Right atrium auricular region (tissue), 2 donors: ENCODE measurements around the gene POLR2B. TPM values are rescaled to one million over a fixed set of nuclear protein-coding genes. Genes with fewer than 3 reads are reported as not detected.
A peak's percentile ranks its signal among the peaks of the same experiment; 100 is the strongest.

Experiments
- DNase-seq: peaks from one replicate; pipeline ENCODE4 v3.0.0-alpha.2; 2019; ENCODE audit warnings: low spot score
- H3K27ac ChIP-seq, 2 donors: fragments of 200-600 bp; sonication (generic); 1 replicate in 1 of 2; 2 replicates in 1 of 2; pipeline ENCODE4 v1.5.1; 2016 to 2019
- H3K27me3 ChIP-seq, 2 donors: fragments of 200-600 bp; sonication (generic); one replicate each; pipeline versions ENCODE4 v1.5.1 to v1.6.0; 2017 to 2019
- H3K36me3 ChIP-seq: fragments of 200-600 bp; sonication (generic); one replicate; pipeline ENCODE4 v1.5.1; 2016
- H3K4me1 ChIP-seq, 2 donors: fragments of 200-600 bp; sonication (generic); one replicate each; pipeline versions ENCODE4 v1.5.1 to v1.6.0; 2017 to 2019
- H3K4me3 ChIP-seq, 2 donors: fragments of 200-600 bp; sonication (generic); 1 replicate in 1 of 2; 2 replicates in 1 of 2; pipeline ENCODE4 v1.5.1; 2017 to 2019; ENCODE audit warnings: mild to moderate bottlenecking in 1 of 2, moderate library complexity in 1 of 2
- H3K9me3 ChIP-seq, 2 donors: fragments of 200-600 bp; sonication (generic); one replicate each; pipeline ENCODE4 v1.5.1; 2019
- total RNA-seq, 2 donors: library from RNA; depleted of rRNA; stranded (reverse); fragments of >200 nt; gene quantifications; one replicate each; pipeline ENCODE4 v1.1.0, GENCODE V29; 2016
- TF ChIP-seq, protein P1 (sequence below), 2 donors: fragments of 200-600 bp; sonication (generic); IDR thresholded peaks; one replicate each; pipeline ENCODE4 v1.5.1; 2019; ENCODE audit warnings: antibody characterized with exemption in 2 of 2

The POLR2B gene
- total RNA-seq, 2 donors from 2014 or later: 55.3 to 56.2 TPM

- TF ChIP-seq, protein P1, sequence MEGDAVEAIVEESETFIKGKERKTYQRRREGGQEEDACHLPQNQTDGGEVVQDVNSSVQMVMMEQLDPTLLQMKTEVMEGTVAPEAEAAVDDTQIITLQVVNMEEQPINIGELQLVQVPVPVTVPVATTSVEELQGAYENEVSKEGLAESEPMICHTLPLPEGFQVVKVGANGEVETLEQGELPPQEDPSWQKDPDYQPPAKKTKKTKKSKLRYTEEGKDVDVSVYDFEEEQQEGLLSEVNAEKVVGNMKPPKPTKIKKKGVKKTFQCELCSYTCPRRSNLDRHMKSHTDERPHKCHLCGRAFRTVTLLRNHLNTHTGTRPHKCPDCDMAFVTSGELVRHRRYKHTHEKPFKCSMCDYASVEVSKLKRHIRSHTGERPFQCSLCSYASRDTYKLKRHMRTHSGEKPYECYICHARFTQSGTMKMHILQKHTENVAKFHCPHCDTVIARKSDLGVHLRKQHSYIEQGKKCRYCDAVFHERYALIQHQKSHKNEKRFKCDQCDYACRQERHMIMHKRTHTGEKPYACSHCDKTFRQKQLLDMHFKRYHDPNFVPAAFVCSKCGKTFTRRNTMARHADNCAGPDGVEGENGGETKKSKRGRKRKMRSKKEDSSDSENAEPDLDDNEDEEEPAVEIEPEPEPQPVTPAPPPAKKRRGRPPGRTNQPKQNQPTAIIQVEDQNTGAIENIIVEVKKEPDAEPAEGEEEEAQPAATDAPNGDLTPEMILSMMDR (IDR thresholded peaks at IDR 0.05): no peak
- DNase-seq: no peak
- Histone ChIP-seq H3K27ac (no peak overlapping the region), H3K36me3 (peaks cover 13% of the 10 kb centered on the region), H3K9me3 (no peaks in the 10 kb centered on the region), H3K27me3 (no peaks in the 10 kb centered on the region), H3K4me1 (no peaks in the 10 kb centered on the region), H3K4me3 (no peak overlapping the region)
These were observed 37.7 kb upstream of the POLR2B start for GRCh38 chr4:56940971-56941370.

- no peak overlapping the region for H3K4me3 ChIP-seq
- H3K9me3 ChIP-seq: no peaks in the 10 kb centered on the region
- H3K27ac ChIP-seq: no peak overlapping the region
- H3K36me3 ChIP-seq: peaks cover 13% of the 10 kb centered on the region
- no peaks in the 10 kb centered on the region for H3K27me3 ChIP-seq
- DNase-seq: no peak
- TF ChIP-seq, protein P1 (IDR thresholded peaks at IDR 0.05): no peak
- H3K4me1 ChIP-seq: no peaks in the 10 kb centered on the region
These were observed 37.3 kb upstream of the POLR2B start for GRCh38 chr4:56941403-56941802.

DNA sequence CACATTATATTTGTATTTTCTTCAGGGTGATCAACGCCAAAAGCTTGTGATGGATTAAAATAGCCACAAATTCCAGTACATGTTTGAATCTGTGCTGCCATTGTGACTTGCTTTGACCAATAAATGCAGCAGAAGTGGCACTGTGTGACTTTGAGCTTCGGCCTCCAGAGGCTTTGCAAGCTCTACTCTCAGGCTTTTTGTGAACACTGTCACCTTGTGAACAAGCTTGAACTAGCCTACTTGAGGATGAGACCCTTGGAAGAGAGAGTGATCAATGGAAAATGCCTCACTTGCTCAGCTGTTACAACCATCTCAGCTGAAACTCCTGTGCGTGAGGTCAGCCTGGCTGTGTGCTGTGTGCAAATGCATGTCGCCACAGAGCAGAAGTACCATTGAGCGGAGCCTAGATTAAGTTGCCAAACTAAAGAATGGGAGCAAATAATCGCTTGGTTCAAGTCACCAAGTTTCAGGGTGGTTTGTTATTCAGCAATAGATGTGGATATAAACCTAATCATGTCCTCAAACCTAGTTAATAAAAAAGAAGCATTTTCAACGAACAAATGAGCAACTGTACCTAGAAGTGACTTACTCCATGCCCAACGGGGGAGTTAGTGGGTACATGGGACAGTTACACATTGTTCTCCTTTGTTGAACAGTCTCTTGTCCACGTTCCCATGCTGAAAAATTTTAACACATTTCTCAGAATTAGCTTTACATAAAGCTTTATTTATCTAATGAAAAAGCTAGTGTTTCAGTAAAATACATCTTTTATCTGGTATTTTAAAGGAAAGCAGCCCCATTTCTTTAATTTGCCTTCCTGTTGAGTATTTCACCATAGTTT, 24.8 kb upstream of the POLR2B start:
- H3K27me3 ChIP-seq: no peaks in the 10 kb centered on the region
- H3K4me3 ChIP-seq: no peak overlapping the region
- no peaks in the 10 kb centered on the region for H3K36me3 ChIP-seq
- H3K27ac ChIP-seq: no peak overlapping the region
- TF ChIP-seq, protein P1 (IDR thresholded peaks at IDR 0.05): no peak
- H3K4me1 ChIP-seq: no peaks in the 10 kb centered on the region
- no peak for DNase-seq
- H3K9me3 ChIP-seq: no peaks in the 10 kb centered on the region

DNA sequence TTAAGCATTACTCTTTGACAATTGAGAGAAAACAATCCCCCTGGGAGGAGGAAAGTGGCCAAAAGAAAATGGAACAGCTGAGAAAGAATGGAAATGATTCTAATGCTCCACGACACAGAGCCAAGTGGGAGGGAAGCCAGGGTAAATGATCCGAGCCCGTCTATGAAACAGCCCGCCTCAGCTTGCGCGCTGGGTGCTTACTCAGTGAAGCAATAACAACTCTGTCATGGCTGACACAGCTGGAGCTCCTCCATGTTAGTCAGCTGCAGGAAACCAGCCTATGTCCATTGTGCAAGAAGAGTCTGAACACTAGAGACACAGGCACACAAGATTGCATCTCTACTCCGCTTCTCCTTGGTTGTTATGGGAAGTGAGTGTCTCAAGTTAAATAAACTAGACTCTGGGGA, 20.6 kb upstream of the POLR2B start:
- peak; percentile 97 for DNase-seq
- Histone ChIP-seq H3K36me3 (peaks cover 10% of the 10 kb centered on the region), H3K27me3 (no peaks in the 10 kb centered on the region), H3K9me3 (no peaks in the 10 kb centered on the region), H3K4me1 (no peaks in the 10 kb centered on the region), H3K27ac (peak overlapping the region; percentile 7 to 37), H3K4me3 (no peak overlapping the region)
- TF ChIP-seq, protein P1 (IDR thresholded peaks at IDR 0.05): no peak

- Histone ChIP-seq H3K36me3 (peaks cover 20% of the 10 kb centered on the region), H3K27ac (no peak overlapping the region), H3K4me1 (no peaks in the 10 kb centered on the region), H3K27me3 (no peaks in the 10 kb centered on the region), H3K4me3 (no peak overlapping the region), H3K9me3 (no peaks in the 10 kb centered on the region)
- DNase-seq: no peak
- TF ChIP-seq, protein P1 (IDR thresholded peaks at IDR 0.05): no peak
These were observed 19.6 kb upstream of the POLR2B start for GRCh38 chr4:56959100-56959499.
